Aorta (tissue), 5 donors: ENCODE data around the gene KLHL10. TPM values are rescaled to one million over a fixed set of nuclear protein-coding genes. Genes with fewer than 3 reads are reported as not detected.

Experiments
- ATAC-seq: fragments of 200-7000 bp; cut with Tn5 transposase; one replicate; pipeline ENCODE4 v1.9.1; 2022; ENCODE audit warnings: moderate library complexity; ENCODE audit not compliant: low FRiP score
- DNase-seq, 2 donors: peaks; one replicate each; pipeline ENCODE4 v3.0.0-alpha.2; 2020
- H3K27ac ChIP-seq, 2 donors: one replicate each; pipeline ENCODE4 v1.5.1; 2013; ENCODE audit warnings: low read length in 2 of 2, mild to moderate bottlenecking in 2 of 2, moderate library complexity in 2 of 2, control low read depth in 1 of 2, inconsistent platforms in 1 of 2, low read depth in 1 of 2
- H3K27me3 ChIP-seq, 2 donors: one replicate each; pipeline ENCODE4 v1.6.1; 2013; ENCODE audit warnings: control low read depth in 1 of 2, low read length in 1 of 2, mild to moderate bottlenecking in 1 of 2, moderate library complexity in 1 of 2; ENCODE audit not compliant: insufficient read depth in 2 of 2, control insufficient read depth in 1 of 2
- H3K36me3 ChIP-seq, 2 donors: one replicate each; pipeline ENCODE4 v1.6.1; 2013; ENCODE audit warnings: control low read depth in 1 of 2, low read length in 1 of 2, mild to moderate bottlenecking in 1 of 2; ENCODE audit not compliant: insufficient read depth in 2 of 2, control insufficient read depth in 1 of 2
- H3K4me1 ChIP-seq, 2 donors: one replicate each; pipeline ENCODE4 v1.6.1; 2013; ENCODE audit warnings: low read length in 2 of 2, control low read depth in 1 of 2, mild to moderate bottlenecking in 1 of 2, moderate library complexity in 1 of 2; ENCODE audit not compliant: insufficient read depth in 2 of 2, control insufficient read depth in 1 of 2
- H3K4me3 ChIP-seq, 2 donors: one replicate each; pipeline ENCODE4 v1.5.1; 2013; ENCODE audit warnings: low read length in 2 of 2, control low read depth in 1 of 2, mild to moderate bottlenecking in 1 of 2
- H3K9me3 ChIP-seq: one replicate; pipeline ENCODE4 v1.6.1; 2013; ENCODE audit warnings: mild to moderate bottlenecking, low read length; ENCODE audit not compliant: control insufficient read depth
- WGBS, 2 donors: extraction: QIAGEN DNeasy Blood & Tissue Kit; methylation state at CpG; one replicate each; pipeline ENCODE4 v1.1.7; 2013; 5-methylcytosine and 5-hydroxymethylcytosine counted together
- intact Hi-C, 2 donors: fragments of 100-400 bp; cut with DNase I; formaldehyde crosslinking; loops; one replicate each; pipeline versions ENCODE4 v1.14.2 to v1.15.0; 2022
- polyA plus RNA-seq, 2 donors: library from polyadenylated mRNA; stranded (reverse); fragments of 200-250 nt; gene quantifications; one replicate each; pipeline ENCODE4 v1.2.3, GENCODE V29; 2013
- total RNA-seq, 2 donors: library from RNA; stranded (reverse); fragmentation: NEBNext Ultra II Directional; extraction: Animal tissue kit (Norgen Biotek cat#: 25700); gene quantifications; one replicate each; pipeline ENCODE4 v1.2.1, GENCODE V29; 2021
- donor health status: healthy with polysubstance abuse.
- donor health status: Bipolar disorder and iron deficiency.
- donor health status: DM: no; HTN: no; CAD: no.
- donor health status: DM: no; HTN: no; CAD: no.
- donor health status: DM: yes; HTN: yes; CAD: no.

The KLHL10 gene
- total and polyA plus RNA-seq, 4 donors = 0.36 to 0.97 (median 0.36) TPM; not detected in 1

- Histone ChIP-seq H3K27ac (peak within 1 kb of the TSS in 1 of 2 donors; percentile 56), H3K27me3 (no peaks in the 10 kb centered on the region), H3K4me3 (peak within 1 kb of the TSS; percentile 64 to 77), H3K4me1 (no peaks in the 10 kb centered on the region), H3K9me3 (no peaks in the 10 kb centered on the region), H3K36me3 (peaks cover 0 to 2% of the 10 kb centered on the region in 2 donors)
- WGBS, 2 donors = 1 to 2% methylated on average over 34 to 35 of the region's 35 CpGs
- intact Hi-C loops = no loop called here
- ATAC-seq = peak; percentile 83
- peak; percentile 84 to 91 for DNase-seq
Observed at GRCh38 chr17:41812381-41813151, 25.1 kb upstream of the KLHL10 start, which contains the start of gene FKBP10. Gene FKBP10 (plus strand): TSS chr17:41813004. CDS start chr17:41813035, 31 bp downstream.

- peak overlapping the region in 1 of 2 donors; percentile 41 for H3K27ac ChIP-seq
- no peaks in the 10 kb centered on the region for H3K27me3 ChIP-seq
- intact Hi-C loops = no loop called here
- 3 to 7% methylated on average over 12 of the region's 12 CpGs for WGBS, 2 donors
- no peaks in the 10 kb centered on the region for H3K36me3 ChIP-seq
- DNase-seq (no peak), ATAC-seq (no peak)
- no peaks in the 10 kb centered on the region for H3K4me1 ChIP-seq
- H3K4me3 ChIP-seq = peak overlapping the region; percentile 64 to 77
- H3K9me3 ChIP-seq = no peaks in the 10 kb centered on the region
Observed at GRCh38 chr17:41813152-41813680, 24.4 kb upstream of the KLHL10 start.

- ATAC-seq = no peak
- intact Hi-C loops = no loop called here
- Histone ChIP-seq H3K4me1 (no peaks in the 10 kb centered on the region), H3K27ac (peak overlapping the region in 1 of 2 donors; percentile 41), H3K4me3 (peak overlapping the region in 1 of 2 donors; percentile 64), H3K9me3 (no peaks in the 10 kb centered on the region), H3K36me3 (no peaks in the 10 kb centered on the region), H3K27me3 (no peaks in the 10 kb centered on the region)
- no peak for DNase-seq
- WGBS, 2 donors = 18 to 20% methylated on average over 9 of the region's 9 CpGs
Observed at GRCh38 chr17:41813699-41814124, 23.9 kb upstream of the KLHL10 start.

- ATAC-seq (no peak), DNase-seq (no peak)
- no peaks in the 10 kb centered on the region for H3K4me1 ChIP-seq
- H3K4me3 ChIP-seq = no peak overlapping the region
- no peaks in the 10 kb centered on the region for H3K27me3 ChIP-seq
- H3K36me3 ChIP-seq = no peaks in the 10 kb centered on the region
- 19 to 20% methylated on average over 1 of the region's 1 CpG for WGBS, 2 donors
- H3K27ac ChIP-seq = peak overlapping the region in 1 of 2 donors; percentile 41
- intact Hi-C loops = no loop called here
- no peaks in the 10 kb centered on the region for H3K9me3 ChIP-seq
Observed at GRCh38 chr17:41814195-41814594, 23.4 kb upstream of the KLHL10 start.

- H3K9me3 ChIP-seq = no peaks in the 10 kb centered on the region
- H3K27ac ChIP-seq = no peak overlapping the region
- 93% methylated on average over 23 of the region's 23 CpGs for WGBS, 2 donors
- no peaks in the 10 kb centered on the region for H3K36me3 ChIP-seq
- H3K27me3 ChIP-seq = no peaks in the 10 kb centered on the region
- intact Hi-C loops = no loop called here
- no peak for DNase-seq
- H3K4me3 ChIP-seq = no peak overlapping the region
- no peak for ATAC-seq
- H3K4me1 ChIP-seq = no peaks in the 10 kb centered on the region
Observed at GRCh38 chr17:41816637-41817320, 20.8 kb upstream of the KLHL10 start.

GRCh38 chr17:41818024-41818423 is 19.6 kb upstream of the KLHL10 start:
- Histone ChIP-seq H3K36me3 (no peaks in the 10 kb centered on the region), H3K27me3 (no peaks in the 10 kb centered on the region), H3K27ac (no peak overlapping the region), H3K4me3 (no peak overlapping the region), H3K4me1 (no peaks in the 10 kb centered on the region), H3K9me3 (no peaks in the 10 kb centered on the region)
- intact Hi-C loops = no loop called here
- DNase-seq (no peak), ATAC-seq (no peak)
- WGBS, 2 donors = 96% methylated on average over 20 of the region's 20 CpGs

GRCh38 chr17:41821776-41822175 is 15.8 kb upstream of the KLHL10 start:
- H3K27ac ChIP-seq = no peak overlapping the region
- ATAC-seq (no peak), DNase-seq (no peak)
- no peak overlapping the region for H3K4me3 ChIP-seq
- intact Hi-C loops = no loop called here
- no peaks in the 10 kb centered on the region for H3K4me1 ChIP-seq
- WGBS, 2 donors = 81 to 86% methylated on average over 14 of the region's 14 CpGs
- no peaks in the 10 kb centered on the region for H3K36me3 ChIP-seq
- H3K9me3 ChIP-seq = no peaks in the 10 kb centered on the region
- no peaks in the 10 kb centered on the region for H3K27me3 ChIP-seq

GRCh38 chr17:41822216-41823140 is 15.1 kb upstream of the KLHL10 start:
- Histone ChIP-seq H3K27me3 (no peaks in the 10 kb centered on the region), H3K9me3 (no peaks in the 10 kb centered on the region), H3K4me1 (no peaks in the 10 kb centered on the region), H3K36me3 (peaks cover 0 to 1% of the 10 kb centered on the region in 2 donors), H3K4me3 (no peak overlapping the region), H3K27ac (no peak overlapping the region)
- no peak for ATAC-seq
- intact Hi-C loops = no loop called here
- no peak for DNase-seq
- 68 to 69% methylated on average over 12 of the region's 12 CpGs for WGBS, 2 donors
